ENCODE measurements around the gene TAS1R1.

TAS1R1 gene

GRCh38 chr1:6621429-6622391, 66.6 kb downstream of the TAS1R1 start:
- Histone ChIP-seq H3K4me3 (ENCODE audit: low read length in 2 of 2) (no peak overlapping the region), H3K9me3 (ENCODE audit: control insufficient read depth in 2 of 2, low read length in 2 of 2) (no peaks in the 10 kb centered on the region), H3K27ac (ENCODE audit: low read depth in 2 of 2, low read length in 2 of 2) (no peak overlapping the region), H3K27me3 (ENCODE audit: control insufficient read depth in 2 of 2, insufficient read depth in 2 of 2, low read length in 2 of 2) (no peaks in the 10 kb centered on the region), H3K4me1 (ENCODE audit: control insufficient read depth in 2 of 2, insufficient read depth in 2 of 2, low read length in 2 of 2) (peaks cover 4 to 12% of the 10 kb centered on the region in 2 donors), H3K9ac (ENCODE audit: low read depth in 1 of 2, low read length in 2 of 2) (no peak overlapping the region), H3K36me3 (ENCODE audit: control insufficient read depth in 2 of 2, insufficient read depth in 2 of 2, low read length in 2 of 2) (peaks cover 17 to 30% of the 10 kb centered on the region in 2 donors)

DNA sequence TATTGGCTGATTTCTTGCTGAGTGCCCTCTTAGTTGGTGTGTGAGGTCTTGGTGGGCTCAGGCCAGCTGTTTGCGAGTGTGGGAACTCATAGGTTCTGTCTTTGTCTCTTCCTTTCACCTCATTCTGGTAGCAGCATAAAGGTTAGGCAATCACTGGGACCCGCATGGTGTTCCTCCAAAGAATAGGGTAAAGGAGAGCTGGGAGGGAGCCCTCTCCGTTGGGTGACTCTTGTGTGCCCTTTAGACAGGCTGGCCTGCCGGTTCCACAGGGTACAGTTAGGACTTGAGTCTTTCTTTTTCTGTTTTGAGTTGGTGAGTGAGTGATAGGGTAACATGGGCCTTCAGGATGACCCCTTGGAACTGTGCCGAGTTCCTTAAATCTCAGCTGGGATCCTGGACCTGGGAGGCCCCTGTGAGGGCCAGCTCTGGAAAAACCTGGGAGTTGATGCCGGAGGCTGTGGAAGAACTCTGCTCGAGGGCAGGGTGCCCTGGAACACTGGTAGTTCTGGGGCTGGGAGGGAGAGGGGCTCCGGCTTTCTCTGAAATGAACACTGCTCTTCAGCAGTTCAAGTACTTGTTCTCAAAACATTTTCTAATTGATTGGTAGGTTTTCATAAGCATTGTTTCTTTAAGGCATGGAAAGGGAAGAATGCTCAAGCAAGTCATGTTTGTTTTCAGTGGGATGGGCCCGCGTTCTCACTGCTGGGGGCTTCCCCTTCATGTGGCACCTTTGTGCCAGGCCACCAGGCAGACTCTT, 67.5 kb downstream of the TAS1R1 start:
- H3K4me3 ChIP-seq (ENCODE audit: low read length in 2 of 2), result no peak overlapping the region
- H3K4me1 ChIP-seq (ENCODE audit: control insufficient read depth in 2 of 2, insufficient read depth in 2 of 2, low read length in 2 of 2), result peaks cover 4 to 12% of the 10 kb centered on the region in 2 donors
- no peak overlapping the region for H3K27ac ChIP-seq (ENCODE audit: low read depth in 2 of 2, low read length in 2 of 2)
- H3K36me3 ChIP-seq (ENCODE audit: control insufficient read depth in 2 of 2, insufficient read depth in 2 of 2, low read length in 2 of 2), result peaks cover 17 to 31% of the 10 kb centered on the region in 2 donors
- H3K27me3 ChIP-seq (ENCODE audit: control insufficient read depth in 2 of 2, insufficient read depth in 2 of 2, low read length in 2 of 2), result no peaks in the 10 kb centered on the region
- no peak overlapping the region for H3K9ac ChIP-seq (ENCODE audit: low read depth in 1 of 2, low read length in 2 of 2)
- H3K9me3 ChIP-seq (ENCODE audit: control insufficient read depth in 2 of 2, low read length in 2 of 2), result no peaks in the 10 kb centered on the region

DNA sequence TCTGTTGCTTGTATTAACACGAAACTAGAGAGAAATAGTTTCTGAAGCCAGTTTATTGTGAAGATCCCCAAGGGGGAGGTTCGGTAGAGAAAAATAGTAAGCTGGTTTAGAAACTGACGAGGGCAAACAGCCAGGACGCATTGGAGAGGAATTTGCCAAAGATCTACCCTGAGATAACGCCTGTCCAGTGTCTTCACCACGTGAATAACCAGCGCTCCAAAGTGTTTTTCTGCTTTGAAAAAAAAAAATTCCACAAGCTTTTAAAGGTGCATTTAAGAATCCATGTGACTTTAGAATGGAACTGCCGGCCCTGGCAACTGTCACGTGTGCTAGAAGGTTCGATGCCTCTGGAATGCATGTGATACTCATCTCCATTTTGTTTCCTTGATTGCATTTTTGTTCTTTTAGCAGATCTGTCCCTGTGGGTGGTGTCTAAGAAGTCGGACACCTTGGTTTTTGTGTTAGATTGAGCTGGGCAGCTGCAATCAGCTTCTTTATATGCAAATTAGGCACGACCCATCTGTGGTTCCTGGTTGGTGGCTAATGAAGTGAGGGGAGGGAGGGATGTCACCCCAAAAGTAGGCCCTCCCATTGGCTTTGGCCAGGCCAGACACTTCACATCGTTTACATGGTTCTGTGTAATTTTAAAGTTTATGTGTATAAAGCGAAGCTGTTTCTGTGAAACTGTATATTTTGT, 68.3 kb downstream of the TAS1R1 start:
- peaks cover 4 to 12% of the 10 kb centered on the region in 2 donors for H3K4me1 ChIP-seq (ENCODE audit: control insufficient read depth in 2 of 2, insufficient read depth in 2 of 2, low read length in 2 of 2)
- H3K36me3 ChIP-seq (ENCODE audit: control insufficient read depth in 2 of 2, insufficient read depth in 2 of 2, low read length in 2 of 2), result peaks cover 16 to 29% of the 10 kb centered on the region in 2 donors
- H3K9me3 ChIP-seq (ENCODE audit: control insufficient read depth in 2 of 2, low read length in 2 of 2), result no peaks in the 10 kb centered on the region
- H3K9ac ChIP-seq (ENCODE audit: low read depth in 1 of 2, low read length in 2 of 2), result no peak overlapping the region
- H3K4me3 ChIP-seq (ENCODE audit: low read length in 2 of 2), result no peak overlapping the region
- no peak overlapping the region for H3K27ac ChIP-seq (ENCODE audit: low read depth in 2 of 2, low read length in 2 of 2)
- H3K27me3 ChIP-seq (ENCODE audit: control insufficient read depth in 2 of 2, insufficient read depth in 2 of 2, low read length in 2 of 2), result no peaks in the 10 kb centered on the region

DNA sequence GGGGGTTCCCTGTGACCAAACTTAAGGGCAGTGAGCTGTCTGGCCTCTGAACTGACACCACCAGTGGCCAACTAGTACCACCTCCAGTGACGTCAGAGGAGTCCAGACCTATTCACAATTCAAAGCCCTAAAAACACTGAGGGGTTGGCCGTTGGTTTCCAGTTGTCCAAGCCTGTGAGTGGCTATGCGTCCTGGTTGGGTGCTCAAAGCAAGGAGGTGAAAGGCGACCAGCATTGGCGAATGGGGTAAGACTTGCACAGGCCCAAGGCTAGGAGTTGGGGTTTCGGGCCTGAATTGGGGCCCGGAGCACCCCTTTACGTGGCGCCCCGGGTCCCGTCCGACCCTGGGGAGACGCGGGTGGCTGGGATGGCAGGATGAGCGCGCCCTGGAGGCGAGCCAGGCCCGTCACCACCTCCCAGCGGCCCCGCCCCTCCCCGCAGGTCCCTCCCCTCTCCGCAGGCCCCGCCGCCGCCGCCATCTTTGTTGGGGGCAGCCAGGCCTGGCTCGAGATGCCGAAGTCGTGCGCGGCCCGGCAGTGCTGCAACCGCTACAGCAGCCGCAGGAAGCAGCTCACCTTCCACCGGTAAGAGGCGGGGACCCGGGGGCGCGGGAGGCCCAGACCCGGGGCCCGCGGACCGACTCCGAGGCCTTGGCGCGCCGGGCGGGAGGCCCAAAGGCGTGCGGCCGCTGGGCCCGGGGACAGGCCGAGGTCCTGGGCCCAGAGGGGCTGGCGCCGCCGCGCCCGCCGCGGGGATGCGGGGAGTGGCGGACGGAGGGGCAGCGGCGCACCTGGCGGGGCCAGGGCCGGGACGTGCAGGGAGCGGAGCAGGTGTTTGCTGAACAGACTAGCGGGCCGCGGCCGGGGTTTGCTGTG, 69.8 kb downstream of the TAS1R1 start, which contains the start of gene THAP3:
Gene THAP3, plus strand, starts transcription at position 159 of the 874 bp plus-strand sequence. Its CDS starts 351 bp downstream, at position 510.
- Histone ChIP-seq H3K9ac (ENCODE audit: low read depth in 1 of 2, low read length in 2 of 2) (peak within 1 kb of the TSS; percentile 61 to 75), H3K36me3 (ENCODE audit: control insufficient read depth in 2 of 2, insufficient read depth in 2 of 2, low read length in 2 of 2) (peaks cover 20 to 37% of the 10 kb centered on the region in 2 donors), H3K4me3 (ENCODE audit: low read length in 2 of 2) (peak within 1 kb of the TSS; percentile 61 to 84), H3K9me3 (ENCODE audit: control insufficient read depth in 2 of 2, low read length in 2 of 2) (no peaks in the 10 kb centered on the region), H3K27ac (ENCODE audit: low read depth in 2 of 2, low read length in 2 of 2) (peak within 1 kb of the TSS; percentile 50 to 77), H3K27me3 (ENCODE audit: control insufficient read depth in 2 of 2, insufficient read depth in 2 of 2, low read length in 2 of 2) (no peaks in the 10 kb centered on the region), H3K4me1 (ENCODE audit: control insufficient read depth in 2 of 2, insufficient read depth in 2 of 2, low read length in 2 of 2) (peaks cover 4 to 12% of the 10 kb centered on the region in 2 donors)

DNA sequence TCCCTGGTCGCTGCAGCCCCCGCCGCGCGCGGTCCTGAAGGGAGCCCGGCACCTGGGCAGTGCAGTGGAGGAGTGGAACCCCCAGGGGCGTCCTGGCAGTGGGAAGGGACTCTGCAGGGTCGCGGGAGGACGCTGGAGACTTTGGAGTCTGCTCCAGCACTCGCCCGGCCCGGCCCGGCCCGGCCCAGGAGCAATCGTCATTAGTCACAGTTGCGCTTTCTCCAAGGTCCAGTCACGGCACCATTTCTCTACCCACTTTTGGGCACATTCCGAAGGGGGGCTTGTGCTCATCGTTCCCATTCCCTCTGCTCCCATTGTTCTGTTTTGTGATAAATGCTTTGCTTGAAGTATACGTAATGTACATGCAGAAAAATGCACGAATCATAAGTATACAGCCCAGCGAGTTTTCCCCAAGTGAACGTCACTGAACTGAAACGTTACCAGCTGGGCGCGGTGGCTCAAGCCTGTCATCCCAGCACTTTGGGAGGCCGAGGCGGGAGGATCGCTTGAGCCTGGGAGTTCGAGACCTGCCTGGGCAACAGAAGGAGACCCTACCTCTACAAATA, 70.6 kb downstream of the TAS1R1 start:
- peaks cover 15 to 36% of the 10 kb centered on the region in 2 donors for H3K36me3 ChIP-seq (ENCODE audit: control insufficient read depth in 2 of 2, insufficient read depth in 2 of 2, low read length in 2 of 2)
- no peaks in the 10 kb centered on the region for H3K9me3 ChIP-seq (ENCODE audit: control insufficient read depth in 2 of 2, low read length in 2 of 2)
- H3K27ac ChIP-seq (ENCODE audit: low read depth in 2 of 2, low read length in 2 of 2), result peak overlapping the region; percentile 50 to 77
- peaks cover 4 to 12% of the 10 kb centered on the region in 2 donors for H3K4me1 ChIP-seq (ENCODE audit: control insufficient read depth in 2 of 2, insufficient read depth in 2 of 2, low read length in 2 of 2)
- peak overlapping the region; percentile 61 to 84 for H3K4me3 ChIP-seq (ENCODE audit: low read length in 2 of 2)
- H3K9ac ChIP-seq (ENCODE audit: low read depth in 1 of 2, low read length in 2 of 2), result peak overlapping the region; percentile 61 to 75
- H3K27me3 ChIP-seq (ENCODE audit: control insufficient read depth in 2 of 2, insufficient read depth in 2 of 2, low read length in 2 of 2), result no peaks in the 10 kb centered on the region

DNA sequence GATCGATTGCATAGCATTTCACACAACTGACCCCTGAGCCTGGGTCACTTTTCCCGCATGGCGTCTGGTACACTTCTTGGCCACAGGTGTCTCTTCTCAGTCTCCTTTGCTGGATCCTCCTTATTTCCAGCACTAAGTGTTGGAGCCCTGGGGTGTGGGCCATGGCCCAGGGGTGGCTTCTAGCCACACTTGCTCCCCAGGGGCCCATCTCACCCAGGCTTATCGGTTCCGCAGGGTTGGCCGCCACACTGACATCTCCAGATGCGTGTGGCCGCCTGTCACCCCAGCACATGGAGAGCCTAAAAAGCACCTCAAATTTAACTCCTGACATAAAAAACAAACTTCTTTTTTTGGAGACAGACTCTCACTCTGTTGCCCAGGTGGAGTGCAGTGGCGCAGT, 71.9 kb downstream of the TAS1R1 start:
- H3K9ac ChIP-seq (ENCODE audit: low read depth in 1 of 2, low read length in 2 of 2), result no peak overlapping the region
- H3K36me3 ChIP-seq (ENCODE audit: control insufficient read depth in 2 of 2, insufficient read depth in 2 of 2, low read length in 2 of 2), result peaks cover 7 to 25% of the 10 kb centered on the region in 2 donors
- H3K27ac ChIP-seq (ENCODE audit: low read depth in 2 of 2, low read length in 2 of 2), result no peak overlapping the region
- H3K4me3 ChIP-seq (ENCODE audit: low read length in 2 of 2), result peak overlapping the region in 1 of 2 donors; percentile 9
- H3K9me3 ChIP-seq (ENCODE audit: control insufficient read depth in 2 of 2, low read length in 2 of 2), result no peaks in the 10 kb centered on the region
- peaks cover 4 to 12% of the 10 kb centered on the region in 2 donors for H3K4me1 ChIP-seq (ENCODE audit: control insufficient read depth in 2 of 2, insufficient read depth in 2 of 2, low read length in 2 of 2)
- no peaks in the 10 kb centered on the region for H3K27me3 ChIP-seq (ENCODE audit: control insufficient read depth in 2 of 2, insufficient read depth in 2 of 2, low read length in 2 of 2)

GRCh38 chr1:6627841-6628545, 72.9 kb downstream of the TAS1R1 start:
- H3K27ac ChIP-seq (ENCODE audit: low read depth in 2 of 2, low read length in 2 of 2), result no peak overlapping the region
- no peaks in the 10 kb centered on the region for H3K9me3 ChIP-seq (ENCODE audit: control insufficient read depth in 2 of 2, low read length in 2 of 2)
- H3K27me3 ChIP-seq (ENCODE audit: control insufficient read depth in 2 of 2, insufficient read depth in 2 of 2, low read length in 2 of 2), result no peaks in the 10 kb centered on the region
- no peak overlapping the region for H3K4me3 ChIP-seq (ENCODE audit: low read length in 2 of 2)
- H3K36me3 ChIP-seq (ENCODE audit: control insufficient read depth in 2 of 2, insufficient read depth in 2 of 2, low read length in 2 of 2), result peaks cover 9 to 33% of the 10 kb centered on the region in 2 donors
- peaks cover 4 to 12% of the 10 kb centered on the region in 2 donors for H3K4me1 ChIP-seq (ENCODE audit: control insufficient read depth in 2 of 2, insufficient read depth in 2 of 2, low read length in 2 of 2)
- H3K9ac ChIP-seq (ENCODE audit: low read depth in 1 of 2, low read length in 2 of 2), result no peak overlapping the region

DNA sequence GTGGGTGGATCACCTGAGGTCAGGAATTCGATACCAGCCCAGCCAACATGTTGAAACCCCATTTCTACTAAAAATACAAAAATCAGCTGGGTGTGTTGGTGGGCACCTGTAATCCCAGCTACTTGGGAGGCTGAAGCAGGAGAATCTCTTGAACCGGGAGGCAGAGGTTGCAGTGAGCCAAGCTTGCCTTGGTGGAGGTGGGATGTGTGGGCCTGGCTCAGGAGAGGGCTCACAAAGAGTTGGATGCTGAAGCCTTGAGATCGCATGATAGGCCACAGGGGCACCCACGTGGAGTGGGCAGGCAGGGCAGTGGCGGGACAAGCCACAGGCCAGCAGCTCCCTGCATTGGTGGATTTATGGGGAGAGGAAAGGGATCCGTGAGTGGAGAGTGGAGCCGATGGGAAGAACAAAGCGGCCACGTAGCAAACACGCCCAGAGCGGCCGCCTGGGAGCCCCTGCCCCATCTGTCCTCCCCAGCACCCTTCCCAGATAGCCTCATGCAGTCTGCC, 73.9 kb downstream of the TAS1R1 start:
- Histone ChIP-seq H3K27ac (ENCODE audit: low read depth in 2 of 2, low read length in 2 of 2) (no peak overlapping the region), H3K4me3 (ENCODE audit: low read length in 2 of 2) (no peak overlapping the region), H3K9me3 (ENCODE audit: control insufficient read depth in 2 of 2, low read length in 2 of 2) (no peaks in the 10 kb centered on the region), H3K27me3 (ENCODE audit: control insufficient read depth in 2 of 2, insufficient read depth in 2 of 2, low read length in 2 of 2) (no peaks in the 10 kb centered on the region), H3K4me1 (ENCODE audit: control insufficient read depth in 2 of 2, insufficient read depth in 2 of 2, low read length in 2 of 2) (peaks cover 4 to 12% of the 10 kb centered on the region in 2 donors), H3K9ac (ENCODE audit: low read depth in 1 of 2, low read length in 2 of 2) (no peak overlapping the region), H3K36me3 (ENCODE audit: control insufficient read depth in 2 of 2, insufficient read depth in 2 of 2, low read length in 2 of 2) (peaks cover 16 to 38% of the 10 kb centered on the region in 2 donors)
